ENCODE measurements around the gene LCA5L.

The LCA5L gene

DNA sequence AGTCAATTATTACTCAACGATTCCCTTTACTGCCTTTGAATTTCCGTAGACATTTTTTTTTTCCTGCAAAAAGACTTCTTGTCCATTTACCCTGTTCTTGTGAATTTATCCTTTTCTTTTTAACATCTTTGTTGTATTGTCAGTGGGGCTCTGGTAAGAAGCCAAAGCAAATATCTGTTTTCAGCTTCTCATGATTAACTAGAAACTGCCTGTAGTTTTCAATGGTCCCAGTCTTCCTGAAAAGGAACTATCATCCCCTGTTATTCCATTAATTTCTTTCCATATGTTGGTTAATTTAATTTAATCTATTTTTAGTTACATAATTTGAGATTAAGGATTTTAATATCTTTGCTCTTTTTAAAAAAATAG, 34.2 kb upstream of the LCA5L start:
- no peak for DNase-seq (ENCODE audit: low read depth)
- TF ChIP-seq, protein P1, sequence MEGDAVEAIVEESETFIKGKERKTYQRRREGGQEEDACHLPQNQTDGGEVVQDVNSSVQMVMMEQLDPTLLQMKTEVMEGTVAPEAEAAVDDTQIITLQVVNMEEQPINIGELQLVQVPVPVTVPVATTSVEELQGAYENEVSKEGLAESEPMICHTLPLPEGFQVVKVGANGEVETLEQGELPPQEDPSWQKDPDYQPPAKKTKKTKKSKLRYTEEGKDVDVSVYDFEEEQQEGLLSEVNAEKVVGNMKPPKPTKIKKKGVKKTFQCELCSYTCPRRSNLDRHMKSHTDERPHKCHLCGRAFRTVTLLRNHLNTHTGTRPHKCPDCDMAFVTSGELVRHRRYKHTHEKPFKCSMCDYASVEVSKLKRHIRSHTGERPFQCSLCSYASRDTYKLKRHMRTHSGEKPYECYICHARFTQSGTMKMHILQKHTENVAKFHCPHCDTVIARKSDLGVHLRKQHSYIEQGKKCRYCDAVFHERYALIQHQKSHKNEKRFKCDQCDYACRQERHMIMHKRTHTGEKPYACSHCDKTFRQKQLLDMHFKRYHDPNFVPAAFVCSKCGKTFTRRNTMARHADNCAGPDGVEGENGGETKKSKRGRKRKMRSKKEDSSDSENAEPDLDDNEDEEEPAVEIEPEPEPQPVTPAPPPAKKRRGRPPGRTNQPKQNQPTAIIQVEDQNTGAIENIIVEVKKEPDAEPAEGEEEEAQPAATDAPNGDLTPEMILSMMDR (conservative IDR thresholded peaks at IDR 0.05; ENCODE audit: low read length): no peak
- no peak overlapping the region for H3K4me3 ChIP-seq (ENCODE audit: low read length)

DNA sequence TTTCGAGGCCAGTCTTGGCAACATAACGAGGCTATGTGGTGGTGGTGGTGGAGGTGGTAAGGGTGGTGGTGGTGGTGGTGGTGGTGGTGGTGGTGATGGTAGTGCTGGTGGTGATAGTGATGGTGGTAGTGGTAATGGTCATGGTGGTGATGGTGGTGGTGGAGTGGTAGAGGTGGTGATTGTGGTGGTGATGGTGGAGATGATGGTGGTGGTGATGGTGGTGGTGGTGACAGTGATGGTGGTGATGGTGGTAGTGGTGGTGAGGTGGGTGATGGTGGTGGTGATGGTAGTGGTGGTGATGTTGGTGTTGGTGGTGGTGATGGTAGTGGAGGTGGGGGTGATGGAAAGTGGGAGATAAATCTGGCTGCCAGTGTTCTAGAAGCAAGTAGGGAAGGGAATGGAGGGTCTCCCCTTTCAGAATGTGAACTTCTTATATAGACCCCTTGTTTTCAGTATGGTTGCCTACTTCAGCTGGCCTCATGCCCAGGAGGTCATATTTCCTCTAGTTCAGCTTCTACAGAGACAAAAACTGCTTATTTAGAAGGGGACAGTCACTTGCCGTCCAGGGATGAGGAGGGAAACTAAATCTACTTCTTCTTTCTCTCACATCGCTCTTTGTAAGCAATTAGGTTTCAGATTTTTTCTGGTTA, 33.7 kb upstream of the LCA5L start:
- DNase-seq (ENCODE audit: low read depth): no peak
- no peak overlapping the region for H3K4me3 ChIP-seq (ENCODE audit: low read length)
- TF ChIP-seq, protein P1 (conservative IDR thresholded peaks at IDR 0.05; ENCODE audit: low read length): no peak

DNA sequence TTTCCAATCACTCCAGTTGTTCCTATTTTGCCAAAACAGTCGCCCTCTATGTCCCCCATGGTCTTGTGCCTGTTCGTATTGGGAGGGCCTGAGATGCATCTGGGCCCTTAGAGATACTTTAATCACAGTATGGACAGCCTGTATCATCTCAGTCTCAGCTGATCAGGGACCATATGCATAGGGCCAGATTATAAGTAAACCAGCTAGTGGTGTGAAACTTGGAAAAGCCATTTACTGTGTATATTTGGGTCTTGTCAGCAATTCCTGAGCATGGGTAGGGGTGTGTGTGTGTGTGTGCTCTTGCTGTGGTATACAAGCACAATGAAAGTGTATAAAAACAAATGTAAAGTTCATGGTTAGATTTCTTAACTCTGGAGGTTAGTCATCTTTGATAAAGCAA, 29.0 kb upstream of the LCA5L start:
- H3K4me3 ChIP-seq (ENCODE audit: low read length): no peak overlapping the region
- no peak for DNase-seq (ENCODE audit: low read depth)
- TF ChIP-seq, protein P1 (conservative IDR thresholded peaks at IDR 0.05; ENCODE audit: low read length): no peak

DNA sequence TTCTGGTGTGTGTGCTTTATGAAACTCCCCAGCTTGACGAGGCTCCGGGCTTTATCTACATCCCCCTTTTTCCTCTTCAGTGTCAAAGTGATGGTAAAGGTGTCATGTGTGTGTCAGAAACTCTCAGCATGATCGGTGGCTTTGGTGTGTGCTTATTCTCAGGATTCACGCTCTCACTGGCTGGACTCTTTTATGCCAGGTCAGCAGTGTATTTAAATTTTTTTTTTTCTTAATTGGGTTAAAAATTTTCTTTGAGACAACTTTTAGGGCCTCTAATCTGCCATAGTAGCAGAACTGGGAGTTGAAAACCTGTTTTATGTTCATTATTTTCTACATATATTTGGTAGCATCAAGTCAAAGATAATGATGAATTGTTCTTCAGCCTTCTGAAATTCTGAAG, 27.2 kb upstream of the LCA5L start:
- DNase-seq (ENCODE audit: low read depth): no peak
- no peak overlapping the region for H3K4me3 ChIP-seq (ENCODE audit: low read length)
- TF ChIP-seq, protein P1 (conservative IDR thresholded peaks at IDR 0.05; ENCODE audit: low read length): no peak

DNA sequence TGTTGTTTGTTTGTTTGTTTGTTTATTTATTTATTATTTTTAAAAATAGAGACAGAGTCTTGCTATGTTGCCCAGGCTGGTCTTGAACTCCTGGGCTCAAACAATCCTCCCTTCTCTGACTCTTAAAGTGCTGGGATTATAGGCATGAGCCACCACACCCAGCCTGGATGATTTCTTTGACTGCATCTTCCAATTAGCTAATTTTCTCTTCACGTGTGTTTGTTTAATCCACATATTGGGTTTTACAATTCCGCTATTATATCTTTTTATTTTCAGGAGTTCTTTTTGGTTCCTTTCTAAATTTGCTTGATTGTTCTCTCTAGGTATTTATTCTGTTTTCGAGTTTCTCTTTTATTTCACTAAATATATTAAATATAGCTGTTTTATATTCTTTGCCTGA, 26.0 kb upstream of the LCA5L start:
- TF ChIP-seq, protein P1 (conservative IDR thresholded peaks at IDR 0.05; ENCODE audit: low read length): no peak
- no peak for DNase-seq (ENCODE audit: low read depth)

DNA sequence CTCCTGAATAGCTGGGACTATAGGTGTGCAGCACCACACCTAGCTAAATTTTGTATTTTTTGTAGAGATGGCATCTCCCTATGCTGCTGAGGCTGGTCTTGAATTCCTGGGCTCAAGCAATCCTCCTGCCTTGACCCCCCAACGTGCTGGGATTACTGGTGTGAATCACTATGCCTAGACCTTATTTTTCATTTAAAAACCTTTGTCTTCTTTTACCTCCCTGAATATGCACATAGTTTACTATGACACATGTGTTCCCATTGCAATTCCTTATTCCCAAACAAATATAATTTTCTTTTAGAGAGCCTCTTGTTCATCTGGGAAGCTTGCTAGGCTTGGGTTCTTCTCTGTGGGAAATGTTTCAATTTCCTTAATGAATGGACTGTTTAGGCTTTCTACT, 23.0 kb upstream of the LCA5L start:
- DNase-seq (ENCODE audit: low read depth): no peak
- H3K4me3 ChIP-seq (ENCODE audit: low read length): no peak overlapping the region
- TF ChIP-seq, protein P1 (conservative IDR thresholded peaks at IDR 0.05; ENCODE audit: low read length): no peak

More for the DNA sequence above, 26.0 kb upstream of the LCA5L start:
- H3K4me3 ChIP-seq (ENCODE audit: low read length): no peak overlapping the region

DNA sequence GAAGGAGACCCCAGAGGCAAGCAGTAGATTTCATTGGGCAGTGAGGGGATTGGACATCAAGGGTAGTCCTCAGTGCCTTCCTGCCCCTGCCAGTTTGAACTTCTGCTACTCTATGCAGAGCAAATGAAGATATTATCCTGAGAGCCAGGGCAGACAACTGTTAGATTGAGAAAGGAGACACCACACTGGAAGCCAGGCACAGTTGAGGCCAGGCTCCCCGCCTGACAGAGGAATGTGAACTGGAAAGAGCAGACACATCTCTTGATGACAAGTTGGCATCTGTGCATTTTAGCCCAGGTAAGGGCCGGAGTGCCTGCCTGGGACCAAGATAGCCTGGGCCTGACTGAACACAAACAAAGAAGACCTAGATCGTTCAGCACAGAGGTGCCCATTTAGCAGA, 22.2 kb upstream of the LCA5L start:
- TF ChIP-seq, protein P1 (conservative IDR thresholded peaks at IDR 0.05; ENCODE audit: low read length): no peak
- no peak for DNase-seq (ENCODE audit: low read depth)

More for the DNA sequence above, 22.2 kb upstream of the LCA5L start:
- no peak overlapping the region for H3K4me3 ChIP-seq (ENCODE audit: low read length)
